CD4-positive, alpha-beta memory T cell (primary cell): ENCODE data around the gene COL4A5. TPM values are rescaled to one million over a fixed set of nuclear protein-coding genes. Genes with fewer than 3 reads are reported as not detected.

ENCODE experiments used
- polyA plus RNA-seq, 2 donors: library from polyadenylated mRNA; unstranded; fragments of 300-500 nt; fragmentation: Illumina TruSeq; gene quantifications; one replicate each; pipeline ENCODE4 v1.2.3, GENCODE V29; 2021
- total RNA-seq, 2 experiments: library from RNA; stranded (reverse); gene quantifications; one replicate each; pipeline ENCODE4 v1.2.3, GENCODE V29; 2021

Gene COL4A5
- total and polyA plus RNA-seq, 4 experiments from 2014 or later, result not detected

Other genes with a start within 250 kb of the COL4A5 start
- gene COL4A6, start 1.4 kb upstream of the COL4A5 start, total RNA-seq, result not detected
- not detected for gene COL4A6, start 1.4 kb upstream of the COL4A5 start, polyA plus RNA-seq